HK-2 (cell line): ENCODE measurements around the gene SST.

Source experiments
- DNase-seq: peaks from one replicate; pipeline ENCODE4 v3.0.0-alpha.2; 2018; ENCODE audit not compliant: unreplicated experiment

SST gene

GRCh38 chr3:187629711-187630110 is 40.5 kb downstream of the SST start:
- DNase-seq = no peak

GRCh38 chr3:187628169-187628568 is 42.0 kb downstream of the SST start:
- no peak for DNase-seq

DNA sequence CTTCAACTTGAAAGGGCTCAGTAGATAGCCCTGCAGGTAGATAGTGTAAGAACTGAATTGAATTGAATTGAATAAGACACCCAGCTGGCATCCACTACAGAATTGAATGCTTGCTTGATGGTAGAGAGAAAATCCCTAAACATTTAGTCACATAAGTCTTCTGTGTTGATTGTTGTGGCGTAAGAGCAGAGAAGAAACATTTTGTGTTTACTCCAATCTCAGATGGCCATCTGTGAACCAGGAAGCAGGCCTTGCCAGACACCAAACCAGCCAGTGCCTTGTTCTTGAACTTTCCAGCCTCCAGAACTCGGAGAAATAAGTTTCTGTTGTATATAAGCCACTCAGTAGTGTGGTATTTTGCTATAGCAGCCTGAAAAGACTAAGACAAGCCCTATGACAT is 43.6 kb downstream of the SST start:
- DNase-seq = no peak

GRCh38 chr3:187624588-187624987 is 45.6 kb downstream of the SST start:
- DNase-seq = no peak

DNA sequence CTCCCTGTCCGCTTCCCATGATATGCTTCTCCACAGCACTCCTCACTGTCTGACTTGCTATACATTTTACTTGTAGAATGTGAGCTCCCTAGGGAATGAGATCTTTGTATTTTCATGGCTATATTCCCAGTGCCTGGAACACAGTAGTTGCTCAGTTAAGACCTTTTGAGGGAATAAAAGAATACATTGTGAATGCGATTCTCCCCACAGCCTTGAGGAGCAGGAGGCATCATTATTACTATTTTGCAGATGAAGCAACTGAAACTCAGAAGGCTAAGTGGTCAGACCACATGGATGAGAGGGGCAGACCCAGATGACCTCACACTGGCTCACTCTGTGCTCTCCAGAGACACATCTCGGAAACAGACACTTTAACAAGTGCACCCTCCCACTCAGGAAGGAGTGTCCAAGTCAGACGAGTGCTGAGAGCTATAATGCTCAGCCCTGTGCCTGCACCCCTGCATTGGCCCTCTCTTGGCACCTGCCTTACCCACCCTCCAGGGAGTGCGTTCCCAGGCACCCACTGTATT is 46.8 kb downstream of the SST start:
- no peak for DNase-seq

DNA sequence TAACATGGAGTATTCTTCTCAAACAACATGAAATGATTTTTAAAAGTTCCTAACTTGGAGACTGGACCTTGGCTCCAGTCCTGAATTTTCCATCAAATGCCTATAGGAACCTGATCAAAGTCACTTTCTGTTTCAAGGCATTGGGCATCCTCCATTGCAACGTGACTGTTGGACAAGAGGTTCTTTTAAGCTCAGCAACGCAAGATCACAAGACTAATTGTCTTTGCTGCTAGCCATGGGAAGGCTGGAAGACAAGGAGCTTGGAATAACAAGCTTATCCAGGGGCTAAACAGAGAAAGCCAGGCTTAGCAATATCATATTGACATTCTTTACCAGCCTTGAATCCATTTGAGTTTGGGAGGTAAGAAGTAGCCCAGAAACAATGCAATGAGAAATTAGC is 48.3 kb downstream of the SST start:
- no peak for DNase-seq

- DNase-seq = no peak
Observed at GRCh38 chr3:187619461-187619860, 50.7 kb downstream of the SST start.
